ENCODE results near the gene IL25. TPM values are rescaled to one million over a fixed set of nuclear protein-coding genes. Genes with fewer than 3 reads are reported as not detected.

IL25 gene
- total and polyA plus RNA-seq, 10 of the 15 experiments (the other 5 are each of a cell fraction or from before 2014, with no cell fraction given) = not detected

DNA sequence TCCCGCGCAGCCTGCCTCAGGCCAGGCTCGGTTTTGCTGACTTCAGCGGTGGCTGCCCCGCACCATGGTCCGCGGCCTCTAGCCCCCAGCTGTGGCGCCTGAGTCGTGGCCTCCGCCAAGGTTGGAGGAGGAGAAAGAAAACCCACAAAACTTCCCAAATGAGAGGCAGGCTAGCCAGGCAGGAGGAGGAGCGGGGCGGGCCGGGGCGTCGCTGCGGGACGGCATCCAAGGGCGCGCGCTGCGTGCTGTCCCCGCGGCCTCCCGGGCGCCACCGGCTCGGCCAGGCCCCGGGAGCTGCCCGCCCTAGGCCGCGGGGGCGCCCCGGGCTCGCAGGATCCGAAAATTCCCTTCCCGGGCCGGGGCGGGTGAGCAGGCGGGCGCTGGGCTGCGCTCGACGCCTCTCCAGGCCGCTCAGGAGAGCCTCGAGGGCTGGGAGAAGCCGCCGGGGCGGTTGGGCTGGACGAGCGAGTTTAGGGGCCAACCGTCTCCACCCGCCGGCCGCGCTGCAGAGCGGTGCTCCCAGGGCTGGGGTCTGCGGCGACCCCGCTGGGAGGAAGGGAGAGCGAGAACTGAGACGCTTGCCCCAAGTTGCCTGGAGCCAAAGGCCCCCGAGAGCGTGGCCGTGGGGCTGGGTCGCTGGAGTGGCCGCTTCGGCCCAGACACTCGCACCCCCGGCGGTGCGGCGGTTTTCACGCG is 7.4 kb upstream of the IL25 start, which contains the start of gene EFS (continued):
- TF ChIP-seq FOS (IDR thresholded peaks at IDR 0.05; ENCODE audit: borderline replicate concordance, extremely low read depth, insufficient read length) = no peak
- no peak for TF ChIP-seq GABPA (IDR thresholded peaks at IDR 0.05; ENCODE audit: low read depth)
- TF ChIP-seq, protein P1, sequence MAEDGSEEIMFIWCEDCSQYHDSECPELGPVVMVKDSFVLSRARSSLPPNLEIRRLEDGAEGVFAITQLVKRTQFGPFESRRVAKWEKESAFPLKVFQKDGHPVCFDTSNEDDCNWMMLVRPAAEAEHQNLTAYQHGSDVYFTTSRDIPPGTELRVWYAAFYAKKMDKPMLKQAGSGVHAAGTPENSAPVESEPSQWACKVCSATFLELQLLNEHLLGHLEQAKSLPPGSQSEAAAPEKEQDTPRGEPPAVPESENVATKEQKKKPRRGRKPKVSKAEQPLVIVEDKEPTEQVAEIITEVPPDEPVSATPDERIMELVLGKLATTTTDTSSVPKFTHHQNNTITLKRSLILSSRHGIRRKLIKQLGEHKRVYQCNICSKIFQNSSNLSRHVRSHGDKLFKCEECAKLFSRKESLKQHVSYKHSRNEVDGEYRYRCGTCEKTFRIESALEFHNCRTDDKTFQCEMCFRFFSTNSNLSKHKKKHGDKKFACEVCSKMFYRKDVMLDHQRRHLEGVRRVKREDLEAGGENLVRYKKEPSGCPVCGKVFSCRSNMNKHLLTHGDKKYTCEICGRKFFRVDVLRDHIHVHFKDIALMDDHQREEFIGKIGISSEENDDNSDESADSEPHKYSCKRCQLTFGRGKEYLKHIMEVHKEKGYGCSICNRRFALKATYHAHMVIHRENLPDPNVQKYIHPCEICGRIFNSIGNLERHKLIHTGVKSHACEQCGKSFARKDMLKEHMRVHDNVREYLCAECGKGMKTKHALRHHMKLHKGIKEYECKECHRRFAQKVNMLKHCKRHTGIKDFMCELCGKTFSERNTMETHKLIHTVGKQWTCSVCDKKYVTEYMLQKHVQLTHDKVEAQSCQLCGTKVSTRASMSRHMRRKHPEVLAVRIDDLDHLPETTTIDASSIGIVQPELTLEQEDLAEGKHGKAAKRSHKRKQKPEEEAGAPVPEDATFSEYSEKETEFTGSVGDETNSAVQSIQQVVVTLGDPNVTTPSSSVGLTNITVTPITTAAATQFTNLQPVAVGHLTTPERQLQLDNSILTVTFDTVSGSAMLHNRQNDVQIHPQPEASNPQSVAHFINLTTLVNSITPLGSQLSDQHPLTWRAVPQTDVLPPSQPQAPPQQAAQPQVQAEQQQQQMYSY (CRISPR knock-in tag; IDR thresholded peaks at IDR 0.05) = no peak
- TF ChIP-seq WRNIP1 (IDR thresholded peaks at IDR 0.05; ENCODE audit: borderline replicate concordance, low read depth, low read length) = no peak
- TF ChIP-seq RB1 (IDR thresholded peaks at IDR 0.05; ENCODE audit: borderline replicate concordance) = no peak
- TF ChIP-seq, protein P2, sequence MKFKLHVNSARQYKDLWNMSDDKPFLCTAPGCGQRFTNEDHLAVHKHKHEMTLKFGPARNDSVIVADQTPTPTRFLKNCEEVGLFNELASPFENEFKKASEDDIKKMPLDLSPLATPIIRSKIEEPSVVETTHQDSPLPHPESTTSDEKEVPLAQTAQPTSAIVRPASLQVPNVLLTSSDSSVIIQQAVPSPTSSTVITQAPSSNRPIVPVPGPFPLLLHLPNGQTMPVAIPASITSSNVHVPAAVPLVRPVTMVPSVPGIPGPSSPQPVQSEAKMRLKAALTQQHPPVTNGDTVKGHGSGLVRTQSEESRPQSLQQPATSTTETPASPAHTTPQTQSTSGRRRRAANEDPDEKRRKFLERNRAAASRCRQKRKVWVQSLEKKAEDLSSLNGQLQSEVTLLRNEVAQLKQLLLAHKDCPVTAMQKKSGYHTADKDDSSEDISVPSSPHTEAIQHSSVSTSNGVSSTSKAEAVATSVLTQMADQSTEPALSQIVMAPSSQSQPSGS (IDR thresholded peaks at IDR 0.05; ENCODE audit: low read length) = no peak
- no peak for TF ChIP-seq SP1 (IDR thresholded peaks at IDR 0.05; ENCODE audit: low read depth, low read length)

All from GM12878 (cell line).